Measurements from ENCODE around the gene PAFAH1B2.

DNA sequence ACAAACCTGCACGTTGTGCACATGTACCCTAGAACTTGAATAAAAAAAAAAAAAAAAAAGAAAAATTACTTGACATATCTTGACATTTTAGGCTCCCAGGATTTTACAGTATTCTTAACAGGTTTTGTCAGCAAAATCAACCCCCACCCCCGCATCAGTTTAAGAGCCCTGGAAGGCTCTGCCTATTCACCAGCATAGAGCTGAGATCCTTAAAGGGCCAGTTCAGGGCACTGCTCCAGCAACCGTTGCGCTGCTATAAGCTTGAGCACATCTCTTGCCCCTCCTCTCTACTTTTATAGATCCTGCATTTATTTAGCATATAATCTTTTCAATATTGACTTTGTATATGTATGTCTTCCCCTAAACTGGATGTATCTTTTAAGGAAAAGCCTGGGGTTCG is 697 bp upstream of the PAFAH1B2 start:
- no peak for TF ChIP-seq POLR2AphosphoS5 (IDR thresholded peaks at IDR 0.05; ENCODE audit: low read depth)
- TF ChIP-seq, protein P1, sequence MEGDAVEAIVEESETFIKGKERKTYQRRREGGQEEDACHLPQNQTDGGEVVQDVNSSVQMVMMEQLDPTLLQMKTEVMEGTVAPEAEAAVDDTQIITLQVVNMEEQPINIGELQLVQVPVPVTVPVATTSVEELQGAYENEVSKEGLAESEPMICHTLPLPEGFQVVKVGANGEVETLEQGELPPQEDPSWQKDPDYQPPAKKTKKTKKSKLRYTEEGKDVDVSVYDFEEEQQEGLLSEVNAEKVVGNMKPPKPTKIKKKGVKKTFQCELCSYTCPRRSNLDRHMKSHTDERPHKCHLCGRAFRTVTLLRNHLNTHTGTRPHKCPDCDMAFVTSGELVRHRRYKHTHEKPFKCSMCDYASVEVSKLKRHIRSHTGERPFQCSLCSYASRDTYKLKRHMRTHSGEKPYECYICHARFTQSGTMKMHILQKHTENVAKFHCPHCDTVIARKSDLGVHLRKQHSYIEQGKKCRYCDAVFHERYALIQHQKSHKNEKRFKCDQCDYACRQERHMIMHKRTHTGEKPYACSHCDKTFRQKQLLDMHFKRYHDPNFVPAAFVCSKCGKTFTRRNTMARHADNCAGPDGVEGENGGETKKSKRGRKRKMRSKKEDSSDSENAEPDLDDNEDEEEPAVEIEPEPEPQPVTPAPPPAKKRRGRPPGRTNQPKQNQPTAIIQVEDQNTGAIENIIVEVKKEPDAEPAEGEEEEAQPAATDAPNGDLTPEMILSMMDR (conservative IDR thresholded peaks at IDR 0.05; ENCODE audit: low read depth in 2 of 2) = no peak
- TF ChIP-seq CREB1 (CRISPR knock-in tag; IDR thresholded peaks at IDR 0.05; ENCODE audit: low read depth) = no peak
- TF ChIP-seq EZH2 (IDR thresholded peaks at IDR 0.05; ENCODE audit: low read depth, unreplicated experiment) = no peak
- TF ChIP-seq, protein P2, sequence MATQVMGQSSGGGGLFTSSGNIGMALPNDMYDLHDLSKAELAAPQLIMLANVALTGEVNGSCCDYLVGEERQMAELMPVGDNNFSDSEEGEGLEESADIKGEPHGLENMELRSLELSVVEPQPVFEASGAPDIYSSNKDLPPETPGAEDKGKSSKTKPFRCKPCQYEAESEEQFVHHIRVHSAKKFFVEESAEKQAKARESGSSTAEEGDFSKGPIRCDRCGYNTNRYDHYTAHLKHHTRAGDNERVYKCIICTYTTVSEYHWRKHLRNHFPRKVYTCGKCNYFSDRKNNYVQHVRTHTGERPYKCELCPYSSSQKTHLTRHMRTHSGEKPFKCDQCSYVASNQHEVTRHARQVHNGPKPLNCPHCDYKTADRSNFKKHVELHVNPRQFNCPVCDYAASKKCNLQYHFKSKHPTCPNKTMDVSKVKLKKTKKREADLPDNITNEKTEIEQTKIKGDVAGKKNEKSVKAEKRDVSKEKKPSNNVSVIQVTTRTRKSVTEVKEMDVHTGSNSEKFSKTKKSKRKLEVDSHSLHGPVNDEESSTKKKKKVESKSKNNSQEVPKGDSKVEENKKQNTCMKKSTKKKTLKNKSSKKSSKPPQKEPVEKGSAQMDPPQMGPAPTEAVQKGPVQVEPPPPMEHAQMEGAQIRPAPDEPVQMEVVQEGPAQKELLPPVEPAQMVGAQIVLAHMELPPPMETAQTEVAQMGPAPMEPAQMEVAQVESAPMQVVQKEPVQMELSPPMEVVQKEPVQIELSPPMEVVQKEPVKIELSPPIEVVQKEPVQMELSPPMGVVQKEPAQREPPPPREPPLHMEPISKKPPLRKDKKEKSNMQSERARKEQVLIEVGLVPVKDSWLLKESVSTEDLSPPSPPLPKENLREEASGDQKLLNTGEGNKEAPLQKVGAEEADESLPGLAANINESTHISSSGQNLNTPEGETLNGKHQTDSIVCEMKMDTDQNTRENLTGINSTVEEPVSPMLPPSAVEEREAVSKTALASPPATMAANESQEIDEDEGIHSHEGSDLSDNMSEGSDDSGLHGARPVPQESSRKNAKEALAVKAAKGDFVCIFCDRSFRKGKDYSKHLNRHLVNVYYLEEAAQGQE (IDR thresholded peaks at IDR 0.05; ENCODE audit: unreplicated experiment) = no peak
- no peak for TF ChIP-seq EZH2phosphoT487 (IDR thresholded peaks at IDR 0.05; ENCODE audit: unreplicated experiment)

Data from GM23338 (cell line).